Adrenal gland (tissue), 5 donors: ENCODE measurements around the gene BCKDHA.
"Not testable (repeated sequence)": the region's sequence is repeated elsewhere in the genome, so short reads cannot be mapped to it uniquely, and the experiment has no call there.

Source experiments
- CTCF ChIP-seq, 6 experiments: fragments of 450-650 bp in 4 of 6; fragments of 200-600 bp in 2 of 6; sonication (generic) in 1 of 6; IDR thresholded peaks; 1 replicate in 5 of 6; 2 replicates in 1 of 6; pipeline versions ENCODE4 v1.5.1 to v1.8.0; 2016 to 2021; ENCODE audit warnings: antibody characterized with exemption in 6 of 6, mild to moderate bottlenecking in 2 of 6, moderate library complexity in 1 of 6
- POLR2A ChIP-seq, 2 donors: fragments of 450-650 bp; IDR thresholded peaks; one replicate each; pipeline ENCODE4 v1.6.1; 2017; ENCODE audit warnings: antibody characterized with exemption in 2 of 2, mild to moderate bottlenecking in 2 of 2, moderate library complexity in 1 of 2
- donor health status: DM: no; HTN: no; CAD: no.

- TF ChIP-seq POLR2A, CTCF (IDR thresholded peaks at IDR 0.05): not testable (repeated sequence)
Measured at GRCh38 chr19:41371119-41371518, 26.5 kb upstream of the BCKDHA start.
